Measurements from ENCODE around the gene PSMB9. TPM values are rescaled to one million over a fixed set of nuclear protein-coding genes. Genes with fewer than 3 reads are reported as not detected.

PSMB9 gene
- total RNA-seq, 1 donor from 2014 or later, result 13.4 TPM

DNA sequence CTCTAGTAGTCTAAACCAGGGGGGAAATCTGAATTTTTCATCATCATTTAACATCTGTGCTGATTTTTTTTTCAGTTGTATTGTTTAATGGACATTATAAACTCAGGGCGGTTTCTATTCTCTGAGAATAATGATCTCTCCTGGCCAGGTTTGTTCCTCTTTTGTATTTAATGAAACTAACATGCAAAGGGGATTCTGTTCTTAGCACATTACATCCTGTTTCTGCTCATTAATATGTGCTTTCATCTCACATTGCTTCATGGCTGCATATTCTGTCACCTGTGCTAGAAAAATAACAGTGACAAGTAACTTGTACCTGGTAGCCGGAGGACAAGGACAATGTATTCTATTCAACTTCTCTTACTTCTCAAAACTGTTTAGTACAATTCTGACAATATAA lies 38.0 kb upstream of the PSMB9 start:
- peaks cover 19% of the 10 kb centered on the region for H3K4me1 ChIP-seq

GRCh38 chr6:32816746-32817204 lies 37.2 kb upstream of the PSMB9 start, which contains the start of gene HLA-DOB:
Gene HLA-DOB (minus strand): TSS chr6:32817002. CDS start chr6:32816951, 51 bp downstream.
- Histone ChIP-seq H3K9me3 (replicated peaks) (no peaks in the 10 kb centered on the region), H3K27me3 (ENCODE audit: low read depth) (no peaks in the 10 kb centered on the region), H3K27ac (replicated peaks) (no peak within 1 kb of the TSS), H3K4me1 (peaks cover 19% of the 10 kb centered on the region), H3K36me3 (no peaks in the 10 kb centered on the region), H3K4me3 (no peak within 1 kb of the TSS)
- intact Hi-C loops (cut with micrococcal nuclease), result no loop called here
- DNase-seq, result no peak
- TF ChIP-seq, protein P1, sequence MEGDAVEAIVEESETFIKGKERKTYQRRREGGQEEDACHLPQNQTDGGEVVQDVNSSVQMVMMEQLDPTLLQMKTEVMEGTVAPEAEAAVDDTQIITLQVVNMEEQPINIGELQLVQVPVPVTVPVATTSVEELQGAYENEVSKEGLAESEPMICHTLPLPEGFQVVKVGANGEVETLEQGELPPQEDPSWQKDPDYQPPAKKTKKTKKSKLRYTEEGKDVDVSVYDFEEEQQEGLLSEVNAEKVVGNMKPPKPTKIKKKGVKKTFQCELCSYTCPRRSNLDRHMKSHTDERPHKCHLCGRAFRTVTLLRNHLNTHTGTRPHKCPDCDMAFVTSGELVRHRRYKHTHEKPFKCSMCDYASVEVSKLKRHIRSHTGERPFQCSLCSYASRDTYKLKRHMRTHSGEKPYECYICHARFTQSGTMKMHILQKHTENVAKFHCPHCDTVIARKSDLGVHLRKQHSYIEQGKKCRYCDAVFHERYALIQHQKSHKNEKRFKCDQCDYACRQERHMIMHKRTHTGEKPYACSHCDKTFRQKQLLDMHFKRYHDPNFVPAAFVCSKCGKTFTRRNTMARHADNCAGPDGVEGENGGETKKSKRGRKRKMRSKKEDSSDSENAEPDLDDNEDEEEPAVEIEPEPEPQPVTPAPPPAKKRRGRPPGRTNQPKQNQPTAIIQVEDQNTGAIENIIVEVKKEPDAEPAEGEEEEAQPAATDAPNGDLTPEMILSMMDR (IDR thresholded peaks at IDR 0.05; ENCODE audit: borderline replicate concordance), result no peak

More for the DNA sequence above, 38.0 kb upstream of the PSMB9 start:
- DNase-seq, result no peak
- intact Hi-C loops (cut with micrococcal nuclease), result no loop called here
- H3K36me3 ChIP-seq, result no peaks in the 10 kb centered on the region
- H3K27ac ChIP-seq (replicated peaks), result no peak overlapping the region
- TF ChIP-seq, protein P1 (IDR thresholded peaks at IDR 0.05; ENCODE audit: borderline replicate concordance), result no peak
- H3K9me3 ChIP-seq (replicated peaks), result no peaks in the 10 kb centered on the region
- H3K4me3 ChIP-seq, result no peak overlapping the region
- no peaks in the 10 kb centered on the region for H3K27me3 ChIP-seq (ENCODE audit: low read depth)

- TF ChIP-seq, protein P1 (IDR thresholded peaks at IDR 0.05; ENCODE audit: borderline replicate concordance), result no peak
Measured at GRCh38 chr6:32818867-32819266, 35.1 kb upstream of the PSMB9 start.

GRCh38 chr6:32819729-32820128 lies 34.3 kb upstream of the PSMB9 start:
- H3K27ac ChIP-seq (replicated peaks), result no peak overlapping the region

More at GRCh38 chr6:32818867-32819266, 35.1 kb upstream of the PSMB9 start:
- peaks cover 19% of the 10 kb centered on the region for H3K4me1 ChIP-seq
- no peaks in the 10 kb centered on the region for H3K9me3 ChIP-seq (replicated peaks)
- H3K27ac ChIP-seq (replicated peaks), result no peak overlapping the region
- no peaks in the 10 kb centered on the region for H3K27me3 ChIP-seq (ENCODE audit: low read depth)
- intact Hi-C loops (cut with micrococcal nuclease), result no loop called here
- no peaks in the 10 kb centered on the region for H3K36me3 ChIP-seq
- DNase-seq, result no peak
- no peak overlapping the region for H3K4me3 ChIP-seq

DNA sequence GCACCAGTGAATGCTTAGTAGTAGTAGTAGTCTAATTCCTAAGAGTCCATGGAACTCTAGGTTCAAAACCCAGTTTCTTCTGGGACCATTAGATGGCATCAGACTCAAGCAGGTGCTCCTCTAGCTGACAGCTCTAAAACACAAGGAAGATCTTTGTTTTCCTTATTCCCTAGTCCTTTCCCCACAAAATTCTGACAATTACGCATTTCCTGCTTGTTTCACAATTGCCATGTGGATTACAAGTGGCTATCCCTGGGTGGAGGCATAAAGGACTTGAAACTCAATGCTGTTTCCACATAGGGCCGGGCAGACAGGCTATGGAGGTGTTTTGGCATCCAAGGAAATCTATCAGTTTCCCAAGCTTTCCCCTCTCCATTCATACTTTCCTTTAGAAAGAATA lies 28.0 kb upstream of the PSMB9 start:
- peak overlapping the region; percentile 28 for H3K27ac ChIP-seq (replicated peaks)
- H3K36me3 ChIP-seq, result peaks cover 23% of the 10 kb centered on the region

More at GRCh38 chr6:32819729-32820128, 34.3 kb upstream of the PSMB9 start:
- no peak for DNase-seq
- intact Hi-C loops (cut with micrococcal nuclease), result no loop called here
- no peak overlapping the region for H3K4me3 ChIP-seq
- H3K4me1 ChIP-seq, result peaks cover 19% of the 10 kb centered on the region
- H3K9me3 ChIP-seq (replicated peaks), result no peaks in the 10 kb centered on the region
- H3K36me3 ChIP-seq, result no peaks in the 10 kb centered on the region
- TF ChIP-seq, protein P1 (IDR thresholded peaks at IDR 0.05; ENCODE audit: borderline replicate concordance), result no peak
- H3K27me3 ChIP-seq (ENCODE audit: low read depth), result no peaks in the 10 kb centered on the region

More for the DNA sequence above, 28.0 kb upstream of the PSMB9 start:
- DNase-seq, result no peak
- no peaks in the 10 kb centered on the region for H3K27me3 ChIP-seq (ENCODE audit: low read depth)
- H3K4me1 ChIP-seq, result no peaks in the 10 kb centered on the region
- no peaks in the 10 kb centered on the region for H3K9me3 ChIP-seq (replicated peaks)
- intact Hi-C loops (cut with micrococcal nuclease), result loop anchor here (5.0 kb wide), 1 partner anchor 41 kb away; no protein-coding TSS in a partner anchor
- H3K4me3 ChIP-seq, result no peak overlapping the region
- TF ChIP-seq, protein P1 (IDR thresholded peaks at IDR 0.05; ENCODE audit: borderline replicate concordance), result peak; percentile 62
